HG03139 (cell line): ENCODE measurements around the gene COPRS.
"Not testable (repeated sequence)": the region's sequence is repeated elsewhere in the genome, so short reads cannot be mapped to it uniquely, and the experiment has no call there.

Experiments
- ATAC-seq: cut with Tn5 transposase; IDR thresholded peaks from one replicate; pipeline ENCODE4 v1.9.1; 2021; ENCODE audit not compliant: unreplicated experiment

Gene COPRS

GRCh38 chr17:31845291-31845690, 13.8 kb downstream of the COPRS start:
- no peak for ATAC-seq

DNA sequence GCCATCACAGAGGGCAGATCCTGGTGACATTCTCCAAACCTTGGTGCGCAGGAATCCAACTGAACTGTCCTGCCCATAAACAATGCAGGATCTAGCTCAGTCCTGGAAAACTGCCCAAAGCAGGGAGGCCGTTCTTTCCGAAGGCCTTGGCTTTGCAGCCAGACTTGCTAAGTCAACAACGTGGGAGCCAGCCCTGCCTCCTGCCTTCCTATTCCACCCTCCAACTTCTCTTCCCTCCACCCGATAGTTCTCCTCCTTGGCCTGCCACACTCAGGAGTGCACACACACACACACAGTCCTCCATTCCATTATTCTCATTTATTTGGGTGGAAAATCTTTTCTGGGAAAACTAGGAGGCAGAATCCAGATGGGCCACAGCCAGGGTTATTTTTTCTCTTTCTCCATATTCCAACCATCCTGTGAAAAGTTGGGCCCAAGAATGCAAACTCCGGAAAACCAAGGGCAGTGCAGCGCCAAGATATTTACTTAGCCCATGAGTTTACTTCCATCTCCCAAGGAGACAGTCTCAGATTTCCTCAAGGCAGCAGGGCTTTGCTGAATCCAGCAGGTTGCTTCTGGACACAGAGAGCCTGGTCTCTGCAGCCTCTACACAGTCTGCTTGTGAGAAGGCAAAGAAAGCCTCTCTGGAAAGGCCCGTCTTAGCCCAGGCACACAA, 15.8 kb downstream of the COPRS start:
- no peak for ATAC-seq

GRCh38 chr17:31842195-31843069, 16.6 kb downstream of the COPRS start:
- ATAC-seq, result no peak

- ATAC-seq, result no peak
These were observed 17.2 kb downstream of the COPRS start for GRCh38 chr17:31841850-31842194.

- ATAC-seq, result no peak
These were observed 20.3 kb downstream of the COPRS start for GRCh38 chr17:31838636-31839225.

GRCh38 chr17:31835984-31836383, 23.1 kb downstream of the COPRS start:
- ATAC-seq, result no peak

GRCh38 chr17:31834448-31834847, 24.6 kb downstream of the COPRS start:
- no peak for ATAC-seq

DNA sequence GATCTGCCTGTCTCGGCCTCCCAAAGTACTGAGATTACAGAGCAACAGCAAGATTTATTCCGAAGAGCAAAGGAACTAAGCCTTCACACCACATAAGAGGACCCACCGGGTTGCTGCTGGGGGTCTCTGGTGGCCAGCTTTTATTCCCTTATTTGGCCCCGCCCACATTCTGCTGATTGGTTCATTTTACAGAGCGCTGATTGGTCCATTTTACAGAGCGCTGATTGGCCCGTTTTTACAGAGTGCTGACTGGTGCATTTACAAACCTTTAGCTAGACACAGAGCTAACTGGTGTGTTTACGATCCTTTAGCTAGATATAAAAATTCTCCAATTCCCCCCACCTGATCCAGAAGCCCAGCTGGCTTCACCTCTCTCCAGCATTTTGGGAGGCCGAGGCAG, 26.3 kb downstream of the COPRS start:
- ATAC-seq, result no peak

- no peak for ATAC-seq
These were observed 27.8 kb downstream of the COPRS start for GRCh38 chr17:31830971-31831858.

- no peak for ATAC-seq
These were observed 29.4 kb downstream of the COPRS start for GRCh38 chr17:31829649-31830048.

DNA sequence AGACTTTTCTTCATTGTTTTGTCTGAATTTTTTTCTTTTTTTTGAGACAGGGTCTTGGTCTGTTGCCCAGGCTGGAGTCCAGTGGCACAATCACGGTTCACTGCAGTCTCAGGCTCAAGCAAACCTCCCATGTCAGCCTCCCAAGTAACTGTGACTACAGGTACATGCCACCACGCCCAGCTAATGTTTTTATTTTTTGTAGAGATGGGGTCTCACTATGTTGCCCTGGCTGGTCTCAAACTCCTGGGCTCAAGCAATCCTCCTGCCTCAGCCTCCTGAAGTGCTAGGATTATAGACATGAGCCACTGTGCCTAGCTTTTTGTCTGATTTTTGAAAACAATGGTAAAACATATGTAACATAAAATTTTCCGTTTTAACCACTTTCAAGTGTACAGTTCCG, 30.1 kb downstream of the COPRS start:
- not testable (repeated sequence) for ATAC-seq

DNA sequence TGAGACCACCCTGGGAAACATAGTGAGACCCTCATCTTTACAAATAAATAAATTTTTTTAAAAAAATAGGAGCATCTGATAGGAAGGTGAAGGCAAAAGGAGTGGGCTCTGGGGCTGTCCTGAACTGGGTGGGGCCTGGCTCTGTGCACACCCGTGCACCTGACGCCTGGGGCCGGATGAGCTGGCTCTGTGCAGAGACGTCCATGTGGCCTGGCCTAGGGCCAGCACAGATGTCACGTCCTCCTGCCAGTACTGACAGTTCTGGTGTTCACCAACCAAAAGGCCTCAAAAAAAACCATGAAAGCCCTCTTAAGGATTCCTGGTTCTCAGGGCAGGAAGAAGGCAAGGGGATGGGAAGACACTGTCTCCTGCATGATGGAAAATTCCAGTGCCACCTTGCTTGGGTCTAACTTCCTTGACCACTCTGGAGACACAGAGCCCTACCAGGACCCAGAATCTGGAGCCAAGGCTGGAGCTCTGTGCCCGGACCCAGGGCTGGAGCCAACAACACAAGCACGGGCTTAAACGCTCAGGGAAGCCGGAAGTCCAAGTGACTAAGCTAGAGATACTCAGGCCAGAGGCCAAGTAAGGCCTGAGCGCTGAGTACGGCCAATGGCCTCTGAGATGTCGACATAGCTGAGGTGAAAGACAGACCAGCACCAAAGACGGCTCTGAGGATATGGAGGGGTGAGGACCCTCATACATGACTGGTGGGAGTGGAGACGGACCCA, 32.9 kb downstream of the COPRS start:
- no peak for ATAC-seq

- no peak for ATAC-seq
These were observed 34.2 kb downstream of the COPRS start for GRCh38 chr17:31824766-31825360.

GRCh38 chr17:31823014-31823413, 36.0 kb downstream of the COPRS start:
- ATAC-seq, result no peak

GRCh38 chr17:31820691-31821435, 38.2 kb downstream of the COPRS start:
- ATAC-seq, result no peak

DNA sequence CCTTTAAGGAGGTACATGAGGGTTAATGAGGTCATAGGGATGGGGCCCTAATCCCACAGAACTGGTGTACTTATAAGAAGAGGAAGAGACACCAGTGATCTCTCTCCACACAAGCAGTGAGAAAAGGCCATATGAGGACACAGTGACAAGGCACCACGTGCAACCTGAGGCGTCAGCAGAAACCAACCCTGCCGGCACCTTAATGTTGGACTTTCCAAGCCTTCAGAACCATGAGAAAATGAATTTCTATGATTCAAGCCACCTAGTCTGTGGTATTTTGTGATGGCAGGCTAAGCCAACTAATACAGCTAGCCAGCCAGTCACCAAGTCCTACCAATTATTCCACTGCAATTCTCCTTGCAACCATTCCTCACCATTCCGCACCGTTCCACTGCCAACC, 39.5 kb downstream of the COPRS start:
- no peak for ATAC-seq

DNA sequence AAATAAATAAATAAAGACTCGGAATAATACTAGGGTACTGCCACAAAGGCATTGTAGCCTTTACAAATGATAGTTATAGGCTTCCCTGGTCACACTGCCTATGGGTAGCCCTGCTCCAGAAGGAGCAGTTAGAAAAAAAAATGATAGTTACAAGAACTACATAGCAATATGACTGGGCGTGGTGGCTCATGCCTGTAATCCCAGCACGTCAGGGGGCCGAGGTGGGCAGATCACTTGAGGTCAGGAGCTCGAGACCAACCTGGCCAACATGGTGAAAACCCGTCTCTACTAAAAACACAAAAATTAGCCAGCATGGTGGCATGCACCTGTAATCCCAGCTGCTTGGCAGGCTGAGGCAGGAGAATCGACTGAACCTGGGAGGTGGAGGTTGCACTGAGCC, 40.2 kb downstream of the COPRS start:
- not testable (repeated sequence) for ATAC-seq

DNA sequence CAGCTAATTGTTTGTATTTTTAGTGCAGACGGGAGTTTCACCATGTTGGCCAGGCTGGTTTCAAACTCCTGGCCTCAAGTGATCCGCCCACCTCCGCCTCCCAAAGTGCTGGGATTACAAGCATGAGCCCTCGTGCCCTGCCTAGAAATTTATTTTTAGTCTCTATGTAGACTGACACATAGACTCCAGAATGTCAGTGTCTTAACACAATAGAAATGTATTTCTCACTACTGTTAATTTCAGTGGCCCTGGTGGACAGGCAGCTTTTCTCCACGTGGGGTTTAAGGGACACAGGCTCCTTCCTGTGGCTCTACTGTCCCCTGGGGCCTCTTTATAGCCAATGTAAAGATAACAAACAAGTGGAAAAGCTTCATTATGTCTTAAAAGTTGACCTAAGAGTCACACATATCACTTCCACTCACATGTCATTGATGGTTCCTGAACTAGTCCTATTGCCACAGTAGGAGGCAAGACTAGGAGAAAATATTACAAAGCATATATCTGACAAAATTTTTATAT, 43.8 kb downstream of the COPRS start:
- no peak for ATAC-seq

- no peak for ATAC-seq
These were observed 47.9 kb downstream of the COPRS start for GRCh38 chr17:31811101-31811500.
